Glutamatergic neuron (in vitro differentiated cells): ENCODE results near the gene IL3RA. TPM values are rescaled to one million over a fixed set of nuclear protein-coding genes. Genes with fewer than 3 reads are reported as not detected.
"Not testable (repeated sequence)": the region's sequence is repeated elsewhere in the genome, so short reads cannot be mapped to it uniquely, and the experiment has no call there.

Source experiments
- DNase-seq: peaks from one replicate; pipeline ENCODE4 v3.0.0; 2022
- H3K27ac Mint-ChIP-seq: one replicate; pipeline ENCODE4 v1.8.0; 2020; ENCODE audit warnings: mild to moderate bottlenecking, mixed read lengths, inconsistent platforms; ENCODE audit not compliant: unreplicated experiment
- H3K27me3 Mint-ChIP-seq: one replicate; pipeline ENCODE4 v1.8.0; 2020; ENCODE audit warnings: mild to moderate bottlenecking, moderate library complexity, mixed read lengths, inconsistent platforms; ENCODE audit not compliant: unreplicated experiment
- H3K36me3 Mint-ChIP-seq: one replicate; pipeline ENCODE4 v1.8.0; 2020; ENCODE audit warnings: mild to moderate bottlenecking, mixed read lengths, inconsistent platforms; ENCODE audit not compliant: unreplicated experiment
- H3K4me1 Mint-ChIP-seq: one replicate; pipeline ENCODE4 v1.8.0; 2020; ENCODE audit warnings: mild to moderate bottlenecking, low read depth, mixed read lengths, inconsistent platforms; ENCODE audit not compliant: unreplicated experiment
- H3K4me3 Mint-ChIP-seq: one replicate; pipeline ENCODE4 v1.8.0; 2020; ENCODE audit warnings: mild to moderate bottlenecking, mixed read lengths, inconsistent platforms; ENCODE audit not compliant: unreplicated experiment
- H3K9me3 Mint-ChIP-seq: one replicate; pipeline ENCODE4 v1.8.0; 2020; ENCODE audit warnings: mild to moderate bottlenecking, moderate library complexity, mixed read lengths, inconsistent platforms; ENCODE audit not compliant: unreplicated experiment
- total RNA-seq: library from RNA; stranded (reverse); fragmentation: NEBNext Ultra II Directional; extraction: Animal tissue kit (Norgen Biotek cat#: 25700); gene quantifications from one replicate; pipeline ENCODE4 v1.2.1, GENCODE V29; 2021; ENCODE audit not compliant: unreplicated experiment
- TF ChIP-seq, protein P1 (sequence below): fragments of 200-600 bp; sonication (generic); IDR thresholded peaks from one replicate; pipeline ENCODE4 v1.5.0; 2021; ENCODE audit not compliant: partially characterized antibody, unreplicated experiment

IL3RA gene
- total RNA-seq, 1 donor from 2014 or later: not detected

DNA sequence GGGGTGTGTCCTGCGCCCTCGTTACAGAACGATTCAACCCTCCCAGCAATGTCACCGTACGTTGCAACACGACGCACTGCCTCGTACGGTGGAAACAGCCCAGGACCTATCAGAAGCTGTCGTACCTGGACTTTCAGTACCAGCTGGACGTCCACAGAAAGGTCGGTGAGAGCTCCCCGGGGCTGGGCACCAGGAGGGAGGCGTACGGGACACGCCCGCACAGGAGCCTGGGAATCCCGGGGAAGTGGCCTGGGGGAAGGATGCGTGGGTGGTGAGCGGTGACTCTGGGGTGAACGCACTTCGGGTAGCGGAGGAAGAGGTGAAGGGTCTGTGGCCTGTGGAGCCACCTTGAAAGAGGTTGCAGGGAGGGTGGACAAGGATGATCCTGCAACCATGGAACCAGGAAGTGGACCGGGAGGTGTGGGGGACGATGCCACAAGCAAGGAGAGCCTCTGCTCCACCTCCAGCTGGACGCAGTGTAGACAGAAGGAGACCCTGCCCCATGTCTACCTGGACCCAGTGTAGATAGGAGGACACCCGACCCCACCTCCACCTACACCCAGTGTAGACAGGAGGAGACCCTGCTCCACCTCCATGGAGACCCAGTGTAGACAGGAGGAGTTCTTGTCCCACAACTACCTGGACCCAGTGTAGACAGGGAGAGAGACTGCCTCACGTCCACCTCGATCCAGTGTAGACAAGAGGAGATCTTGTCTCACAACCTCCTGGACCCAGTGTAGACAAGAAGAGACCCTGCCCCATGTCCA lies 42.1 kb upstream of the IL3RA start:
- DNase-seq: no peak
- H3K27ac Mint-ChIP-seq: no peak overlapping the region
- TF ChIP-seq, protein P1, sequence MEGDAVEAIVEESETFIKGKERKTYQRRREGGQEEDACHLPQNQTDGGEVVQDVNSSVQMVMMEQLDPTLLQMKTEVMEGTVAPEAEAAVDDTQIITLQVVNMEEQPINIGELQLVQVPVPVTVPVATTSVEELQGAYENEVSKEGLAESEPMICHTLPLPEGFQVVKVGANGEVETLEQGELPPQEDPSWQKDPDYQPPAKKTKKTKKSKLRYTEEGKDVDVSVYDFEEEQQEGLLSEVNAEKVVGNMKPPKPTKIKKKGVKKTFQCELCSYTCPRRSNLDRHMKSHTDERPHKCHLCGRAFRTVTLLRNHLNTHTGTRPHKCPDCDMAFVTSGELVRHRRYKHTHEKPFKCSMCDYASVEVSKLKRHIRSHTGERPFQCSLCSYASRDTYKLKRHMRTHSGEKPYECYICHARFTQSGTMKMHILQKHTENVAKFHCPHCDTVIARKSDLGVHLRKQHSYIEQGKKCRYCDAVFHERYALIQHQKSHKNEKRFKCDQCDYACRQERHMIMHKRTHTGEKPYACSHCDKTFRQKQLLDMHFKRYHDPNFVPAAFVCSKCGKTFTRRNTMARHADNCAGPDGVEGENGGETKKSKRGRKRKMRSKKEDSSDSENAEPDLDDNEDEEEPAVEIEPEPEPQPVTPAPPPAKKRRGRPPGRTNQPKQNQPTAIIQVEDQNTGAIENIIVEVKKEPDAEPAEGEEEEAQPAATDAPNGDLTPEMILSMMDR: no peak
- no peaks in the 10 kb centered on the region for H3K4me1 Mint-ChIP-seq
- H3K9me3 Mint-ChIP-seq: peaks cover 17% of the 10 kb centered on the region
- H3K27me3 Mint-ChIP-seq: peaks cover 11% of the 10 kb centered on the region
- H3K36me3 Mint-ChIP-seq: peaks cover 5% of the 10 kb centered on the region
- H3K4me3 Mint-ChIP-seq: no peak overlapping the region

DNA sequence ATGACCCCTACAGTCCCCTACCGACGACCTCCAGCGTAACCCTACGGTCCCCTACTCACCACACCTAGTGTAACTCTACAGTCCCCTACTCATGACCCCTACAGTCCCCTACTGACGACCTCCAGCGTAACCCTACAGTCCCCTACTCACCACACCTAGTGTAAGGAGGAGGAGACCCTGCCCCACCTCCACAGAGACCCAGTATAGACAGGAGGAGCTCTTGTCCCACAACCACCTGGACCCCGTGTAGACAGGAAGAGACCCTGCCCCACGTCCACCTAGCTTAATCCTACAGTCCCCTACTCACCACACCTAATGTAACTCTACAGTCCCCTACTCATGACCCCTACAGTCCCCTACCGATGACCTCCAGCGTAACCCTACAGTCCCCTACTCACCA lies 41.0 kb upstream of the IL3RA start:
- Mint-ChIP-seq H3K4me1 (no peaks in the 10 kb centered on the region), H3K27ac (no peak overlapping the region), H3K27me3 (peaks cover 7% of the 10 kb centered on the region), H3K36me3 (peaks cover 5% of the 10 kb centered on the region), H3K9me3 (peaks cover 18% of the 10 kb centered on the region), H3K4me3 (no peak overlapping the region)
- TF ChIP-seq, protein P1: no peak
- DNase-seq: no peak

DNA sequence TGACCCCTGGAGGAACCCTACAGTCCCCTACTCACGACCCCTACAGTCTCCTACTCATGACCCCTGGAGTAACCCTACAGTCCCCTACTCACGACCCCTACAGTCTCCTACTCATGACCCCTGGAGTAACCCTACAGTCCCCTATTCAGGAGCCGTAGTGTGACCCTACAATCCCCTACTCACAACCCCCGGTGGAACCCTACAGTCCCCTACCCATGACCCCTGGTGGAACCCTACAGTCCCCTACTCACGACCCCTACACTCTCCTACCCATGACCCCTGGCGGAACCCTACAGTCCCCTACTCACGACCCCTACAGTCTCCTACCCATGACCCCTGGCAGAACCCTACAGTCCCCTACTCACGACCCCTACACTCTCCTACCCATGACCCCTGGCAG lies 39.0 kb upstream of the IL3RA start:
- not testable (repeated sequence) for H3K27ac Mint-ChIP-seq, DNase-seq, H3K4me1 Mint-ChIP-seq, H3K27me3 Mint-ChIP-seq, H3K4me3 Mint-ChIP-seq, H3K36me3 Mint-ChIP-seq
- peaks cover 14% of the 10 kb centered on the region for H3K9me3 Mint-ChIP-seq

DNA sequence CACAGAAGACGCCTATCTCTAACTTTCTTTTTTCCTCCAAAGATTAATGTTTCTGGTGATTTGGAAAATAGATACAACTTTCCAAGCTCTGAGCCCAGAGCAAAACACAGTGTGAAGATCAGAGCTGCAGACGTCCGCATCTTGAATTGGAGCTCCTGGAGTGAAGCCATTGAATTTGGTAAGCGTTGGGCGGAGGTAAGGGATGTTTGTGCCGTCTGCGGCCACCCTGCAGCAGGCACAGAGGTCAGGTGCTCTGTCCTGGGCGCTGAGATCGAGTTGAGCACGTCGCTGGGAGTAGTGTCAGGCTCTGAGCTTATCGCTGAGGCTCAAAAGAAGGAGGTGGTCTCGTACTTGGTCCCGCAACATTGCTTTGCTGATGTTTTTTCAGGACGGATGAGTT lies 36.1 kb upstream of the IL3RA start:
- H3K4me3 Mint-ChIP-seq: no peak overlapping the region
- no peaks in the 10 kb centered on the region for H3K4me1 Mint-ChIP-seq
- peaks cover 13% of the 10 kb centered on the region for H3K9me3 Mint-ChIP-seq
- H3K27me3 Mint-ChIP-seq: peaks cover 7% of the 10 kb centered on the region
- no peak for DNase-seq
- TF ChIP-seq, protein P1: no peak
- H3K36me3 Mint-ChIP-seq: peaks cover 5% of the 10 kb centered on the region
- H3K27ac Mint-ChIP-seq: no peak overlapping the region

DNA sequence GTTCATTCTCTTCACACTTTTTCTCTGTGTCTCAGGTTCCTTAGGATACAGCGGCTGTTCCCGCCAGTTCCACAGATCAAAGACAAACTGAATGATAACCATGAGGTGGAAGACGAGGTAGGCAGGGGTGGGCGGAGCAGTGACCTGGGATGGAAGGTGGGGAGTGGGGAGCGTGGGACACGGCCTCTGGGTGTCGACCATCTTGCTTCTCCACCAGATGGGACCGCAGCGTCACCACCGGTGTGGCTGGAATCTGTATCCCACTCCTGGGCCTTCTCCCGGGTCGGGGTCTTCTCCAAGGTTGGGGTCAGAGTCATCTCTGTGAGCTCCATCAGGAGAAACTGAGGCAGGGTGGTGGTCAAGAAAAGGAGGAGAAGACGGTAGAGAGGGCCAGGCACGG lies 31.2 kb upstream of the IL3RA start:
- TF ChIP-seq, protein P1: no peak
- H3K4me3 Mint-ChIP-seq: no peak overlapping the region
- peaks cover 8% of the 10 kb centered on the region for H3K9me3 Mint-ChIP-seq
- no peak for DNase-seq
- H3K27me3 Mint-ChIP-seq: peaks cover 3% of the 10 kb centered on the region
- no peak overlapping the region for H3K27ac Mint-ChIP-seq
- peaks cover 6% of the 10 kb centered on the region for H3K36me3 Mint-ChIP-seq
- H3K4me1 Mint-ChIP-seq: no peaks in the 10 kb centered on the region
